ENCODE measurements around the gene SMG9.

GRCh38 chr19:43774103-43774939 is 19.6 kb upstream of the SMG9 start:
- peak; percentile 41 to 61 for TF ChIP-seq CTCF (conservative IDR thresholded peaks at IDR 0.05 in 1 of 2, IDR thresholded peaks at IDR 0.05 in 1 of 2; ENCODE audit: low read depth in 1 of 2, low read length in 2 of 2)
- TF ChIP-seq EZH2 (IDR thresholded peaks at IDR 0.05; ENCODE audit: low read length, missing control alignments): no peak

All from fibroblast of lung (primary cell).